Liver (tissue), 3 donors: Measurements from ENCODE around the gene VSIG10L.

Experiments used
- CTCF ChIP-seq: fragments of 150-350 bp; IDR thresholded peaks from 2 replicates; pipeline ENCODE4 v1.5.1; 2017; ENCODE audit warnings: improper control_type of control experiment, low read depth, low read length; ENCODE audit not compliant: missing input control
- EGR1 ChIP-seq, 2 donors: IDR thresholded peaks; 2 replicates each; pipeline ENCODE4 v1.6.1; 2016 to 2018; ENCODE audit warnings: antibody characterized with exemption in 2 of 2, low read depth in 2 of 2
- FOXA1 ChIP-seq: IDR thresholded peaks from 2 replicates; pipeline ENCODE4 v1.6.1; 2016; ENCODE audit warnings: antibody characterized with exemption
- FOXA2 ChIP-seq: IDR thresholded peaks from 2 replicates; pipeline ENCODE4 v1.6.1; 2016; ENCODE audit warnings: antibody characterized with exemption
- GABPA ChIP-seq, 2 donors: IDR thresholded peaks in 1 of 2; conservative IDR thresholded peaks in 1 of 2; 2 replicates each; pipeline ENCODE4 v1.6.1; 2016; ENCODE audit warnings: antibody characterized with exemption in 2 of 2, mild to moderate bottlenecking in 1 of 2, moderate library complexity in 1 of 2
- HNF4G ChIP-seq: IDR thresholded peaks from 2 replicates; pipeline ENCODE4 v1.6.1; 2016; ENCODE audit warnings: antibody characterized with exemption
- JUND ChIP-seq, 2 donors: IDR thresholded peaks; 2 replicates each; pipeline ENCODE4 v1.6.1; 2016; ENCODE audit warnings: antibody characterized with exemption in 2 of 2
- MAX ChIP-seq: IDR thresholded peaks from 2 replicates; pipeline ENCODE4 v1.6.1; 2016; ENCODE audit warnings: antibody characterized with exemption
- RAD21 ChIP-seq, 2 donors: IDR thresholded peaks; 2 replicates each; pipeline ENCODE4 v1.6.1; 2016; ENCODE audit warnings: antibody characterized with exemption in 2 of 2, mild to moderate bottlenecking in 2 of 2
- REST ChIP-seq: IDR thresholded peaks from 2 replicates; pipeline ENCODE4 v1.6.1; 2016; ENCODE audit warnings: antibody characterized with exemption, mild to moderate bottlenecking
- SP1 ChIP-seq: IDR thresholded peaks from 2 replicates; pipeline ENCODE4 v1.6.1; 2018; ENCODE audit warnings: antibody characterized with exemption, mild to moderate bottlenecking
- TAF1 ChIP-seq: conservative IDR thresholded peaks from 2 replicates; pipeline ENCODE4 v1.6.1; 2016; ENCODE audit warnings: antibody characterized with exemption, mild to moderate bottlenecking
- YY1 ChIP-seq: IDR thresholded peaks from 2 replicates; pipeline ENCODE4 v1.6.1; 2016; ENCODE audit warnings: antibody characterized with exemption, mild to moderate bottlenecking
- ZBTB33 ChIP-seq: IDR thresholded peaks from 2 replicates; pipeline ENCODE4 v1.6.1; 2016; ENCODE audit warnings: antibody characterized with exemption
- donor health status: healthy.
- donor health status: healthy.

- TF ChIP-seq CTCF (no peak), ZBTB33 (no peak), SP1 (no peak), TAF1 (no peak), REST (no peak), FOXA1 (no peak), FOXA2 (no peak), GABPA (IDR thresholded peaks at IDR 0.05 in 1 of 2, conservative IDR thresholded peaks at IDR 0.05 in 1 of 2) (no peak), MAX (no peak), JUND (IDR thresholded peaks at IDR 0.05) (no peak), RAD21 (IDR thresholded peaks at IDR 0.05) (no peak), EGR1 (IDR thresholded peaks at IDR 0.05; ENCODE audit: low read depth in 2 of 2) (no peak), YY1 (no peak), HNF4G (no peak)
Observed at GRCh38 chr19:51333836-51334460, 8.0 kb downstream of the VSIG10L start.
